GM13976 (cell line): Measurements from ENCODE around the gene INTS13.
A peak's percentile ranks its signal among the peaks of the same experiment; 100 is the strongest.

ENCODE experiments used
- DNase-seq: peaks from one replicate; pipeline ENCODE4 v3.0.0; 2012; ENCODE audit warnings: low spot score
- in situ Hi-C: fragments of 300-500 bp; cut with MboI; formaldehyde crosslinking; loops from one replicate; pipeline ENCODE4 v1.12.0; 2022; ENCODE audit warnings: low sequenced_read_pairs, mixed read lengths, inconsistent platforms; ENCODE audit not compliant: unreplicated experiment
- TF ChIP-seq, protein P1 (sequence below): IDR thresholded peaks from 2 replicates; pipeline ENCODE4 v1.5.1; 2012; ENCODE audit warnings: borderline replicate concordance, mild to moderate bottlenecking; ENCODE audit not compliant: insufficient read depth; ENCODE audit errors: extremely low read depth, missing control alignments, control extremely low read depth

INTS13 gene

DNA sequence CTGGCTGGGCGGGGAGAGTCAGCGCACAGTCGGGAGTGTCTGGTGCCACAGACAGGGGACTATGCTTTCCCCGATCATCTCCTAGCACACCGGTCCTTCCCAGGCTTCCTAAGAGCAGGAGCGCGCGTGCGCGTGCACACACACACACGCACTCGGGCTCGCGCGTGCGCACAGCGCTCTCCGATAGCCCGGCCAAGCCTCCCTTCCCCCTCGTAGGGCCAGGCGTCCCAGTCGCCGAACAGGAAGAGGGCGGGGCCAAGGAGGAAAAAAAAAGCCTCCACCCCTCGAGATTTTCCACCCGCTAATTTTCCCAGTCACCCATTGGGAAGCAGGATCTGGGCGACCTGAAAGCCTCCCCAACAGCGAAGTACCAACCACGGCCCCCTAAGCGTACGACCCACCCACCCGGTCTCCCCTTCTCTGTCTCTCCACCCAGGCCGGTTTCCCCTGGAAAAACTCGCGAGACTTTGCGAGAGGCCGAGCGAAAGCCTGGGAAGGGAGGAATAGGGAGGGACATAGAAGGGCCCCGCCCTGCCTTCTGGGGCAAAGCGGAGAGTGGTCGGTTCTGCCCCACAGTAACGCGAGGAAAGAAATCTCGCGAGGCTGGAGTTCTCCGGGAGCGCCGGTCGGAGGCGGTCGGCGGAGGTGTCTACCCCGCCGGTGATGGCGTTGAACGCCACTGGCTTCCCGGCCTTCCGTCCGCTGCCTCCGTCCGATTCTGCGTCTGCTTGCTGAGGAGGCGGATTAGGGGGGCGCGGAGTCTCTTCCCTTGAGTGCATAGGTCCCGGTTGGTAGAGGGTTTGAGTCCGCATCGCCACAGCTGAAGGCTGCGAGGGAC lies at the start of gene INTS13, which contains the start of gene FGFR1OP2:
INTS13 (minus strand) TSS at position 119 of the 838 bp plus-strand sequence. CDS start 1,178 bp downstream, outside the sequence.
FGFR1OP2 (plus strand) TSS at position 608 of the 838 bp plus-strand sequence. CDS start 15,689 bp downstream, outside the sequence.
- TF ChIP-seq, protein P1, sequence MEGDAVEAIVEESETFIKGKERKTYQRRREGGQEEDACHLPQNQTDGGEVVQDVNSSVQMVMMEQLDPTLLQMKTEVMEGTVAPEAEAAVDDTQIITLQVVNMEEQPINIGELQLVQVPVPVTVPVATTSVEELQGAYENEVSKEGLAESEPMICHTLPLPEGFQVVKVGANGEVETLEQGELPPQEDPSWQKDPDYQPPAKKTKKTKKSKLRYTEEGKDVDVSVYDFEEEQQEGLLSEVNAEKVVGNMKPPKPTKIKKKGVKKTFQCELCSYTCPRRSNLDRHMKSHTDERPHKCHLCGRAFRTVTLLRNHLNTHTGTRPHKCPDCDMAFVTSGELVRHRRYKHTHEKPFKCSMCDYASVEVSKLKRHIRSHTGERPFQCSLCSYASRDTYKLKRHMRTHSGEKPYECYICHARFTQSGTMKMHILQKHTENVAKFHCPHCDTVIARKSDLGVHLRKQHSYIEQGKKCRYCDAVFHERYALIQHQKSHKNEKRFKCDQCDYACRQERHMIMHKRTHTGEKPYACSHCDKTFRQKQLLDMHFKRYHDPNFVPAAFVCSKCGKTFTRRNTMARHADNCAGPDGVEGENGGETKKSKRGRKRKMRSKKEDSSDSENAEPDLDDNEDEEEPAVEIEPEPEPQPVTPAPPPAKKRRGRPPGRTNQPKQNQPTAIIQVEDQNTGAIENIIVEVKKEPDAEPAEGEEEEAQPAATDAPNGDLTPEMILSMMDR = no peak
- DNase-seq = peak; percentile 95
- in situ Hi-C loops = no loop called here

- DNase-seq = no peak
- TF ChIP-seq, protein P1 = no peak
- in situ Hi-C loops = no loop called here
Observed at GRCh38 chr12:26982866-26983265, 45.1 kb upstream of the INTS13 start.

DNA sequence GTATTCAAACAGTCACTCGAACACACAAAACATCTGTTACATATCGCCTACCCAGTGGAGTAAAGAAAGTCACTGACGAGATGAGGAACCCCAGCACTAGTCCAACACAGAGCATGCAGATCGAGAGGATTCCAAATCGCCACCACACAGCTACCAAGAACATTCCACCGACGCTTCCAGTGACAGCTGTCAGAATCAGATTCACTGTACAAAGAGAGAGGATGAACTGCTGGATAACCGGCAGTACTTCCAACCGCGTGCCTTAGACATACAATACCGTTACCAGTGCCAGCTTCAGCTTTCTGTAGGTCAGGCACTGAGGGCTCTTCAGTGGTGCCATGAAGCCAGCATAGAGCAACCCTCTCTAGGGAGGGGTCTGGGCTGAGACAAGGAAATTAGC lies 42.0 kb upstream of the INTS13 start:
- TF ChIP-seq, protein P1 = no peak
- no peak for DNase-seq
- in situ Hi-C loops = no loop called here

- no peak for DNase-seq
- in situ Hi-C loops = no loop called here
Observed at GRCh38 chr12:26978801-26979200, 41.0 kb upstream of the INTS13 start.

GRCh38 chr12:26976687-26977086 lies 38.9 kb upstream of the INTS13 start:
- no peak for DNase-seq
- in situ Hi-C loops = no loop called here
- TF ChIP-seq, protein P1 = no peak

More at GRCh38 chr12:26978801-26979200, 41.0 kb upstream of the INTS13 start:
- TF ChIP-seq, protein P1 = no peak

DNA sequence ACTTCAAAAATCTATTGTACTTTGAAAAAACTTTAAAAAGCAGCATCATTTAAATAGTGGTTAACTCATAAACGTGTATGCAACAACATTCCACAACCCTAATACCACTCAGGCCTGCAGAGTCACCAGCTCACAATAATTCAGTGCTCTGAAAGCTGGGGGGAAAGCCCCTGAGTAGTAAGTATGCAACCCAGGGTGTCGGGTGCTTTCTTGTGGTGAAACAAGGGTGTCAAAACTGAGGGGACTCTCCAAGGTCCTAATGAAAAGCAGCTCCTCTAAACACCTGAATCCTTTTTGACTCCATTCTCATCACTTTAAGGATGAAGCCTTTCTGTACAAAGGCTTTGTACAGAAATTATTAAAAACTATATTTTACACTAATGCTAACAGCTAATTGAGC lies 34.2 kb upstream of the INTS13 start:
- in situ Hi-C loops = no loop called here
- TF ChIP-seq, protein P1 = peak; percentile 7
- DNase-seq = peak; percentile 69
